Ishikawa (cell line): Measurements from ENCODE around the gene S1PR5.

Source experiments
- CEBPB ChIP-seq: IDR thresholded peaks from 2 replicates; pipeline ENCODE4 v1.6.1; 2012
- CREB1 ChIP-seq: IDR thresholded peaks from 2 replicates; pipeline ENCODE4 v1.6.1; 2012; ENCODE audit warnings: low read depth
- EGR1 ChIP-seq: IDR thresholded peaks from 2 replicates; pipeline ENCODE4 v1.6.1; 2012
- EP300 ChIP-seq: IDR thresholded peaks from 2 replicates; pipeline ENCODE4 v1.6.1; 2012; ENCODE audit warnings: borderline replicate concordance
- FOXM1 ChIP-seq: IDR thresholded peaks from 2 replicates; pipeline ENCODE4 v1.6.1; 2012; ENCODE audit warnings: low read depth, borderline replicate concordance
- MAX ChIP-seq: IDR thresholded peaks from 2 replicates; pipeline ENCODE4 v1.6.1; 2012
- NFIC ChIP-seq: IDR thresholded peaks from 2 replicates; pipeline ENCODE4 v1.6.1; 2012
- RAD21 ChIP-seq: IDR thresholded peaks from 2 replicates; pipeline ENCODE4 v1.6.1; 2012; ENCODE audit warnings: low read depth
- REST ChIP-seq: IDR thresholded peaks from 2 replicates; pipeline ENCODE4 v1.6.1; 2012; ENCODE audit warnings: low read depth, mild to moderate bottlenecking
- TAF1 ChIP-seq: IDR thresholded peaks from 2 replicates; pipeline ENCODE4 v1.6.1; 2012; ENCODE audit warnings: low read depth, mild to moderate bottlenecking
- TCF12 ChIP-seq: IDR thresholded peaks from 2 replicates; pipeline ENCODE4 v1.6.1; 2012; ENCODE audit warnings: low read depth
- TEAD4 ChIP-seq: IDR thresholded peaks from 2 replicates; pipeline ENCODE4 v1.6.1; 2012
- USF1 ChIP-seq: IDR thresholded peaks from 2 replicates; pipeline ENCODE4 v1.6.1; 2012
- YY1 ChIP-seq: IDR thresholded peaks from 2 replicates; pipeline ENCODE4 v1.6.1; 2012; ENCODE audit warnings: low read depth
- ZBTB7A ChIP-seq: IDR thresholded peaks from 2 replicates; pipeline ENCODE4 v1.6.1; 2012; ENCODE audit warnings: low read depth

S1PR5 gene

GRCh38 chr19:10518444-10519361 lies 1.5 kb upstream of the S1PR5 start:
- TF ChIP-seq CREB1 (no peak), ZBTB7A (0 out of 2 replicates have a peak, but pooled peaks have one; percentile 8)

- 0 out of 2 replicates have a peak, but pooled peaks have one; percentile 16 for TF ChIP-seq TCF12
- peak; percentile 19; the same call in 1 of the 2 replicates for TF ChIP-seq TAF1
- no peak for TF ChIP-seq CREB1
Observed at GRCh38 chr19:10517760-10518443, 655 bp upstream of the S1PR5 start.

- TF ChIP-seq EP300 (no peak), FOXM1 (no peak), MAX (no peak), EGR1 (no peak), TEAD4 (no peak), ZBTB7A (no peak), CEBPB (no peak), USF1 (no peak), TCF12 (no peak), CREB1 (no peak), YY1 (no peak), REST (no peak), NFIC (no peak), RAD21 (no peak), TAF1 (no peak)
Observed at GRCh38 chr19:10516671-10517286, 468 bp downstream of the S1PR5 start.

- TF ChIP-seq RAD21 (no peak), FOXM1 (no peak), TEAD4 (no peak), EP300 (no peak), NFIC (no peak), YY1 (no peak), TAF1 (no peak), USF1 (no peak), TCF12 (no peak), REST (no peak), ZBTB7A (no peak), CEBPB (no peak), MAX (no peak), EGR1 (no peak), CREB1 (no peak)
Observed at GRCh38 chr19:10516064-10516385, 1.2 kb downstream of the S1PR5 start.

- TF ChIP-seq TEAD4 (no peak), TCF12 (no peak), ZBTB7A (no peak), EP300 (no peak), NFIC (no peak), USF1 (no peak), CEBPB (no peak), TAF1 (no peak), EGR1 (no peak)
Observed at GRCh38 chr19:10514211-10515145, 2.8 kb downstream of the S1PR5 start.
